AG04450 (cell line): ENCODE data around the gene PTGR3. TPM values are rescaled to one million over a fixed set of nuclear protein-coding genes. Genes with fewer than 3 reads are reported as not detected.

Experiments used
- CTCF ChIA-PET: fragments of 300-600, 350-600 bp; formaldehyde crosslinking; extraction: SDS; loops from one replicate; lab custom pipeline; 2022; ENCODE audit warnings: antibody characterized with exemption, inconsistent platforms; lab: Charles Lee
- POLR2A ChIA-PET: fragments of 350-600 bp; formaldehyde crosslinking; extraction: SDS; loops from one replicate; lab custom pipeline; 2021; ENCODE audit warnings: antibody characterized with exemption, inconsistent platforms; lab: Yijun Ruan, JAX
- DNase-seq: peaks from one replicate; pipeline ENCODE4 v3.0.0-alpha.2; 2011; ENCODE audit warnings: low read depth, low spot score
- H3K27ac ChIP-seq: one replicate; pipeline ENCODE4 v1.5.1; 2012; ENCODE audit warnings: low read depth, low read length, control low read depth
- H3K27me3 ChIP-seq: one replicate; pipeline ENCODE4 v1.6.0; 2012; ENCODE audit warnings: low read length; ENCODE audit not compliant: control insufficient read depth, insufficient read depth
- H3K4me3 ChIP-seq: 2 replicates; pipeline ENCODE4 v1.5.1; 2011; ENCODE audit warnings: mild to moderate bottlenecking, low read depth, low read length, control low read depth
- H3K9me3 ChIP-seq: 2 replicates; pipeline ENCODE4 v1.5.1; 2012; ENCODE audit warnings: low read length; ENCODE audit not compliant: control insufficient read depth, insufficient read depth
- CTCF ChIP-seq: IDR thresholded peaks from 2 replicates; pipeline ENCODE4 v1.5.1; 2011; ENCODE audit warnings: low read depth, low read length, control low read depth, inconsistent platforms
- polyA plus RNA-seq: library from polyadenylated mRNA; depleted of rRNA; stranded (reverse); fragments of >200 nt; gene quantifications from 2 replicates; pipeline ENCODE4 v1.2.3, GENCODE V29; 2011

The PTGR3 gene
- polyA plus RNA-seq, 1 experiment = 30.9 TPM

GRCh38 chr18:75221397-75221796, 12.5 kb upstream of the PTGR3 start:
- H3K27ac ChIP-seq = no peak overlapping the region
- ChIA-PET CTCF (interaction anchor here (0.6 kb wide), 1 partner anchor 670 kb away, joined by 4 read pairs; no protein-coding TSS in a partner anchor), POLR2A (no interaction called here)
- TF ChIP-seq CTCF = no peak
- H3K9me3 ChIP-seq = no peaks in the 10 kb centered on the region
- no peak for DNase-seq
- no peak overlapping the region for H3K4me3 ChIP-seq
- H3K27me3 ChIP-seq = no peaks in the 10 kb centered on the region

- ChIA-PET POLR2A (no interaction called here), CTCF (no interaction called here)
- DNase-seq = no peak
- TF ChIP-seq CTCF = no peak
- Histone ChIP-seq H3K9me3 (no peaks in the 10 kb centered on the region), H3K4me3 (no peak overlapping the region), H3K27me3 (no peaks in the 10 kb centered on the region), H3K27ac (no peak overlapping the region)
Observed at GRCh38 chr18:75220551-75221355, 11.8 kb upstream of the PTGR3 start.

GRCh38 chr18:75219745-75220375, 10.9 kb upstream of the PTGR3 start:
- no peak for TF ChIP-seq CTCF
- CTCF ChIA-PET = no interaction called here
- Histone ChIP-seq H3K4me3 (no peak overlapping the region), H3K9me3 (no peaks in the 10 kb centered on the region), H3K27ac (no peak overlapping the region), H3K27me3 (no peaks in the 10 kb centered on the region)
- DNase-seq = no peak
- POLR2A ChIA-PET = no interaction called here

GRCh38 chr18:75218065-75218923, 9.4 kb upstream of the PTGR3 start:
- Histone ChIP-seq H3K27ac (no peak overlapping the region), H3K4me3 (no peak overlapping the region), H3K9me3 (no peaks in the 10 kb centered on the region), H3K27me3 (no peaks in the 10 kb centered on the region)
- no peak for TF ChIP-seq CTCF
- POLR2A ChIA-PET = no interaction called here
- DNase-seq = no peak
- CTCF ChIA-PET = no interaction called here
